GM12801 (cell line): Measurements from ENCODE around the gene OR4P4.

ENCODE experiments used
- TF ChIP-seq, protein P1 (sequence below): IDR thresholded peaks from one replicate; pipeline ENCODE4 v1.5.1; 2011; ENCODE audit warnings: control low read depth; ENCODE audit not compliant: insufficient read length; ENCODE audit errors: extremely low read depth

The OR4P4 gene

DNA sequence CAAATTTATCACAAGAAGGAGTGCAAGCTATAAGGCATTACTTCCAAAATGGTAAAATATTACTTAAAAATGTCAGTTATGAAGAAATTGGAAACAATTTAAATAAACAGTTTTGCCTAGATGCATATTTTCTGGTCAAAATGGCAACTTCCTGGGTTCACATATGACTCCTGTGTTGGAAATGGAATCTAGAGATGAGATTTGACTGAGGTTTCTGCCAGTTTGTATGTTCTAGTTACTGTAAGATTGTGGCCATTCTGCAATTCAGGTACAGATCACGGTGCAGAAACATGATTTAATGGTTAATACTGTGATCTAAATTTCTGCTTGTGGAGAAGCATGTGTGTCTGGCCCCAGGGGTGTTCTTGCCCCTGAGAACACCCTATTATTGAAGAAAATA, 23.7 kb downstream of the OR4P4 start:
- TF ChIP-seq, protein P1, sequence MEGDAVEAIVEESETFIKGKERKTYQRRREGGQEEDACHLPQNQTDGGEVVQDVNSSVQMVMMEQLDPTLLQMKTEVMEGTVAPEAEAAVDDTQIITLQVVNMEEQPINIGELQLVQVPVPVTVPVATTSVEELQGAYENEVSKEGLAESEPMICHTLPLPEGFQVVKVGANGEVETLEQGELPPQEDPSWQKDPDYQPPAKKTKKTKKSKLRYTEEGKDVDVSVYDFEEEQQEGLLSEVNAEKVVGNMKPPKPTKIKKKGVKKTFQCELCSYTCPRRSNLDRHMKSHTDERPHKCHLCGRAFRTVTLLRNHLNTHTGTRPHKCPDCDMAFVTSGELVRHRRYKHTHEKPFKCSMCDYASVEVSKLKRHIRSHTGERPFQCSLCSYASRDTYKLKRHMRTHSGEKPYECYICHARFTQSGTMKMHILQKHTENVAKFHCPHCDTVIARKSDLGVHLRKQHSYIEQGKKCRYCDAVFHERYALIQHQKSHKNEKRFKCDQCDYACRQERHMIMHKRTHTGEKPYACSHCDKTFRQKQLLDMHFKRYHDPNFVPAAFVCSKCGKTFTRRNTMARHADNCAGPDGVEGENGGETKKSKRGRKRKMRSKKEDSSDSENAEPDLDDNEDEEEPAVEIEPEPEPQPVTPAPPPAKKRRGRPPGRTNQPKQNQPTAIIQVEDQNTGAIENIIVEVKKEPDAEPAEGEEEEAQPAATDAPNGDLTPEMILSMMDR, result no peak

DNA sequence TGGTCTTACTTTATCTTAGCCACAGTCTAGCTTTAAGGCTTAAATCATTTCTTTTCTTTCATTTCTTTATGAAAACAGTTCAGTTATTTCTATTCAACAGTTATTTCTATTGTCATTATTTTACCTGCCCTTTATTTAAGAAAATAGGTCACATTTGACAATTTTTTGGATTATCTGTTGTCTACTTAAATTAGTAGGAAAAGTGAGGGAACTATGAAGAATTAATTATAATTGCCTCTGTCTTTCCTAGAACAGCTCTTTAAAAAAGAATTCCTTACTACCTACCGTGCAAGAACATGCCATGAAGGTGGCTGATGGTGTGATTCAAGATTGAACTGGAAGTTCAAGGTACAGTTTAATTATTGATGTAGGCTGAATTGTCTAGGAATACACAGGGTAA, 27.0 kb downstream of the OR4P4 start, which contains the start of gene OR4C6:
OR4C6 (plus strand) TSS at position 301 of the 400 bp plus-strand sequence. CDS start 2,966 bp downstream, outside the sequence.
- TF ChIP-seq, protein P1, result no peak

DNA sequence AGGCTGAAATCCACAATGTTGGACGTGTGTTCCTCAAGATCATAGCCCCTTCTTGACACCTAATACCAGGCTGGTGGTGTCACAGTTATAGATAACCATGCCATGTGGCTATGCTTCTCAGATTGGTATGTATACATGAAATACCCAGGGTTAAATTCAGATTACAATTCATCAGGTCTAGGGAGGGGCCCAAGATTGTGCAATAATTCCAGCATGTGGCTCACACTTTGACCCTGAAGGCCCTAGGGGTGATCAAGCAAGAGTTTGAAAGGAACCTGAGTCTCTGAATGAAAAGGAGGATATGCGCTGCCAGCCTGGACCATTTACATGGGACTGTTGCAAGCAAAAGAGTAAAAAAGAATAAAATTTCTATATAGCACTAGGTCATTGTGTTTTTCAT, 34.5 kb downstream of the OR4P4 start:
- TF ChIP-seq, protein P1, result no peak

DNA sequence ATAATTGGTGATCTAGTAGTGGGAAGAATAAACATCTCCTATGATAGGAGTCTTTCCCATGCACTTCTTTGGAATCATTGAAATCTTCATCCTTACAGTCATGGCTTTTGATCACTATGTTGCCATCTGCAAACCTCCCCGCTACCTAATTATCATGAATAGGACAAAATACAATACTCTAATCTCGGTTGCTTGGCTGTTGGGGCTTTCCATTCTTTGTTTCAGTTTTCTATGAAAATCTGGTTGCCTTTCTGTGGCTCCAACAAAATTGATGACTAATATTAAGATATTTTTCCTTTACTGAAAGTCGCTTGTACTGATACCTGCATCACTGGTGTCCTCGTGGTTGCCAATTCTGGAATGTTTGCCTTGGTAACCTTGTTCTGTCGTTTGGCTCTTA, 38.9 kb downstream of the OR4P4 start:
- TF ChIP-seq, protein P1, result no peak
